ENCODE data around the gene ARHGAP15. TPM values are rescaled to one million over a fixed set of nuclear protein-coding genes. Genes with fewer than 3 reads are reported as not detected.

The ARHGAP15 gene
- total RNA-seq, 1 experiment from 2014 or later = 0.42 TPM

DNA sequence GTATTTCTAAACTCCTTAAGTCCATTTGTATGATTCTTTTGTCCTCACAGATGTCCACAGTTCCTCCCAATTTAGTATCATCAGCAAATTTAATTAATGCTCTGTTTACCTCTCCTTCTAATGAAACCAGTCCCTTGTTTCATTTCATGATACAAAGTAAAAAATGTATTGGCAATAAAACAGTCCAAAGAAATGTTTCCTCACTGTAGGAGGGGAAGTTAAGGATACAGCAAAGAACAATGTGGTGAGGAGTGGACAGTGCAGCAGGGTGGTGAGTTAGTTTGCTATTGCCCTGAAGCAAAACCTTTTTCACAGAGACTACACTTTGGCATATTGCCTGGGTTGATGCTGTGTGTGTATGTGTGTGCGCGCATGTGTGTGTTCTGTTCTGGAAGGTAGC lies 401.5 kb downstream of the ARHGAP15 start:
- TF ChIP-seq, protein P1, sequence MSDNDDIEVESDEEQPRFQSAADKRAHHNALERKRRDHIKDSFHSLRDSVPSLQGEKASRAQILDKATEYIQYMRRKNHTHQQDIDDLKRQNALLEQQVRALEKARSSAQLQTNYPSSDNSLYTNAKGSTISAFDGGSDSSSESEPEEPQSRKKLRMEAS (IDR thresholded peaks at IDR 0.05) = no peak
- TF ChIP-seq ZFX (IDR thresholded peaks at IDR 0.05) (no peak), FOSL1 (IDR thresholded peaks at IDR 0.05; ENCODE audit: low read depth) (no peak), TCF7L2 (IDR thresholded peaks at IDR 0.05; ENCODE audit: borderline replicate concordance, extremely low read depth, insufficient read depth, insufficient read length) (no peak), ZNF274 (IDR thresholded peaks at IDR 0.05; ENCODE audit: low read depth, low read length) (no peak), JUND (IDR thresholded peaks at IDR 0.05) (no peak), SIN3A (IDR thresholded peaks at IDR 0.05; ENCODE audit: low read depth) (no peak), EZH2 (IDR thresholded peaks at IDR 0.05) (no peak), CBX3 (IDR thresholded peaks at IDR 0.05; ENCODE audit: low read depth) (no peak), EZH2phosphoT487 (IDR thresholded peaks at IDR 0.05; ENCODE audit: borderline replicate concordance) (no peak), CEBPB (IDR thresholded peaks at IDR 0.05; ENCODE audit: low read depth) (no peak), RAD21 (IDR thresholded peaks at IDR 0.05; ENCODE audit: low read depth) (no peak), SRF (IDR thresholded peaks at IDR 0.05; ENCODE audit: low read depth) (no peak)
- TF ChIP-seq, protein P2, sequence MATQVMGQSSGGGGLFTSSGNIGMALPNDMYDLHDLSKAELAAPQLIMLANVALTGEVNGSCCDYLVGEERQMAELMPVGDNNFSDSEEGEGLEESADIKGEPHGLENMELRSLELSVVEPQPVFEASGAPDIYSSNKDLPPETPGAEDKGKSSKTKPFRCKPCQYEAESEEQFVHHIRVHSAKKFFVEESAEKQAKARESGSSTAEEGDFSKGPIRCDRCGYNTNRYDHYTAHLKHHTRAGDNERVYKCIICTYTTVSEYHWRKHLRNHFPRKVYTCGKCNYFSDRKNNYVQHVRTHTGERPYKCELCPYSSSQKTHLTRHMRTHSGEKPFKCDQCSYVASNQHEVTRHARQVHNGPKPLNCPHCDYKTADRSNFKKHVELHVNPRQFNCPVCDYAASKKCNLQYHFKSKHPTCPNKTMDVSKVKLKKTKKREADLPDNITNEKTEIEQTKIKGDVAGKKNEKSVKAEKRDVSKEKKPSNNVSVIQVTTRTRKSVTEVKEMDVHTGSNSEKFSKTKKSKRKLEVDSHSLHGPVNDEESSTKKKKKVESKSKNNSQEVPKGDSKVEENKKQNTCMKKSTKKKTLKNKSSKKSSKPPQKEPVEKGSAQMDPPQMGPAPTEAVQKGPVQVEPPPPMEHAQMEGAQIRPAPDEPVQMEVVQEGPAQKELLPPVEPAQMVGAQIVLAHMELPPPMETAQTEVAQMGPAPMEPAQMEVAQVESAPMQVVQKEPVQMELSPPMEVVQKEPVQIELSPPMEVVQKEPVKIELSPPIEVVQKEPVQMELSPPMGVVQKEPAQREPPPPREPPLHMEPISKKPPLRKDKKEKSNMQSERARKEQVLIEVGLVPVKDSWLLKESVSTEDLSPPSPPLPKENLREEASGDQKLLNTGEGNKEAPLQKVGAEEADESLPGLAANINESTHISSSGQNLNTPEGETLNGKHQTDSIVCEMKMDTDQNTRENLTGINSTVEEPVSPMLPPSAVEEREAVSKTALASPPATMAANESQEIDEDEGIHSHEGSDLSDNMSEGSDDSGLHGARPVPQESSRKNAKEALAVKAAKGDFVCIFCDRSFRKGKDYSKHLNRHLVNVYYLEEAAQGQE (IDR thresholded peaks at IDR 0.05; ENCODE audit: low read depth) = no peak
- H4K20me1 ChIP-seq (ENCODE audit: insufficient read depth) = no peaks in the 10 kb centered on the region
- no peak overlapping the region for H3K4me2 ChIP-seq (ENCODE audit: low read length)
- H3K9me3 ChIP-seq (ENCODE audit: control insufficient read depth in 1 of 2, insufficient read depth in 1 of 2, low read depth in 1 of 2, low read length in 2 of 2) = no peaks in the 10 kb centered on the region
- no peaks in the 10 kb centered on the region for H3K4me1 ChIP-seq (ENCODE audit: control insufficient read depth in 1 of 2, insufficient read depth in 2 of 2, low read length in 2 of 2)
- H3K27ac ChIP-seq (ENCODE audit: low read depth, low read length) = no peak overlapping the region
- DNase-seq (ENCODE audit: low read depth, low spot score) = no peak
- ChIA-PET POLR2A (no interaction called here), RAD21 (ENCODE audit: low non-redundant PET in 1 of 2, low total read pairs in 2 of 2, uncharacterized antibody in 2 of 2, unreplicated experiment in 2 of 2) (no interaction called here), CTCF (no interaction called here)
- intact Hi-C loops (cut with micrococcal nuclease) = no loop called here
- H3K79me2 ChIP-seq (ENCODE audit: insufficient read depth, low read length) = no peaks in the 10 kb centered on the region
- H2AFZ ChIP-seq (ENCODE audit: low read depth, low read length, poor library complexity, severe bottlenecking) = no peak overlapping the region
- BruUV-seq (replicated peaks) = no TSS peak
- H3K27me3 ChIP-seq (ENCODE audit: insufficient read depth, low read length) = no peaks in the 10 kb centered on the region
- no peak overlapping the region for H3K4me3 ChIP-seq (replicated peaks in 1 of 2; ENCODE audit: low read depth in 1 of 2, low read length in 2 of 2)
- no peaks in the 10 kb centered on the region for H3K9me2 ChIP-seq (ENCODE audit: insufficient read depth)
- no peak overlapping the region for H3K9ac ChIP-seq (ENCODE audit: low read length)
- no peak for ATAC-seq
- H3K36me3 ChIP-seq (ENCODE audit: control insufficient read depth in 1 of 2, insufficient read depth in 2 of 2, low read length in 2 of 2) = no peaks in the 10 kb centered on the region
